ELF-1 (cell line): ENCODE data around the gene N4BP2.

Experiments used
- DNase-seq: peaks from one replicate; pipeline ENCODE4 v3.0.0-alpha.2; 2016; ENCODE audit warnings: low read depth, low spot score

N4BP2 gene

DNA sequence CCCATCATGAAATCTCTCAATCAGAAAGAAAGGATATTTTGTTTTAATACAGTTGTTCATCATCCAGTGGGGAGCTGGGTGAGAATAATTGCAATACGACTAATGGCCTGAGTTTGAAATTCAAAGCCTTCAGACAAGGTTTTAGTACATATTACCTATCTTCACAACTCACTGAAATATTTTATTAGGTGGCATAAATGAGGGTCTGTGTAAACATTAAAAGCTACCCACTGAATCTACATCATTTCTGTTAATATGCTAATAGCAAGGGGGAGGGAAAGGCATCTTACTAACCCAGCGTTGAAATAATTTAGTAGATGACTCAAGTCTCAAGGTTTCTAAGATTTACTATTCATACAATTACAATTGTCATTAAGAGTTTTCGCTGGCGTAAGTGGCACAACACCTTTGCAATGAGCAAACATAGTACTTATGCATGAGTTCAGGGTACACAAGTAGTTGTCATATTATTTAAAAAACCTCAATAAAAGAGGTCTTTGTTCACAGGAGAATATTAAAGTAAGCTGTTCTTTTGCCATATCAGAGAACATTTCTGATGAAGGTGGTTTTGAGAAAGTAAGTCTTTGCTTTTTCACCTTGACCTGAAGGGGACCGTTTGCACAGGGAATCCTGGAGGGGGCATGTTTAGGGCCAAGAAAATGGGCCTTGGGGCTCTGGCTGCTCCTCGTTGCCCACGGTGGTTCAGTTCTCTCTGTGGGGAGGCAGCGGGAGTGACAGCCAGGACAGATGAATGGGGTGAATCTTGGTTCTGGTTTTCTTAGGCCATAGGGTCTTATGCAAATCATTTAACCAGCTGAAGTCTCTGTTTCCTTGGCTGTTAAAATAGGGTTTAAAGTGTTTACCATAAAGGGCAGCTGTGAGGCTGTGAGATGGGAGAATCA is 135.7 kb downstream of the N4BP2 start:
- DNase-seq, result no peak

DNA sequence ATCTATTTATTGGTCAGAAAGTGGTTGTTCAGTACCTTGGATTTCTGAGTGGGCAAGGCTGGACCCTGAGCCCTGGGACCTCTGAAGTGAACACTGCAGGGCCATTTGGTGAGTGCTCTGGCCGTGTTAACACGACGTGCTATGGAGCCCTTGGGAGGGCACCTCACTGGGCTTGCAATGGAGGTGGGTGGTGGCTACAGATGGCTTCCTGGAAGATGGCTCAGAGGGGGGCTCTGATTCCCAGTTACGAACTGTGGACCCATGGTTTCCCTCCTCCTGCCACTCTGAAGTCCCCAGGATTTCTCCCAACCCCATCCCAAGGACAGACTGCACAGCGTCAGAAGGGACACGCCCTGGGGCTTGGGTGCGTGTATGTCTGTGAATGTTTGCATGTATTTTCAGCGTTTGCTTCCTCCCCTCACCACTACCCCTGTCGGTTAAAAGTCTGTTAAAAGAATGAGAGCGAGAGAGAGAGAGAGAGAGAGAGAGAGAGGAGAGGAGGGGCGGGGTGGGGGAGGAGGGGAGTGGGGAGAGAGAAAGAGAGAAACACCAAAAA is 136.4 kb downstream of the N4BP2 start:
- peak; percentile 22 for DNase-seq

DNA sequence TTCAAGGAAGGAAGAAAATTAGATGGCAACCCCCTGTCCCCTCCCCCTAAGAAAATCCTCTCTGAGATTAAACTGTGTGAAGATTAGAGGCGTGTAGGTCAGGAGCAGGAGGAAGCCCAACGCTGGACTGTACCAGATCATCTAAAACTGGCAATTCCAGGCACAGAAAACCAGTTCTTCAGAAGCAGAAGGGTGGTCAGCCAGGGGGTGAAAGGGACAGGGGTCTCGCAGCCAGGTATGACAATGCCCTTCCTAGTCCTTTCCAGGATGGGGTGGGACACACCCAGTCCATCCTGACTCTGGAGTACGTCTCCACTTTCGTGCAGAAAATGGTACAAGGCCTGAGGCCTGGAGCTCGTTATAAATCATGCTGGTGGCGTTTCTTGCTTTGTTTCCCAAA is 136.9 kb downstream of the N4BP2 start:
- no peak for DNase-seq

- no peak for DNase-seq
Observed at GRCh38 chr4:40194602-40195161, 138.0 kb downstream of the N4BP2 start.

GRCh38 chr4:40195182-40196177 is 138.8 kb downstream of the N4BP2 start:
- no peak for DNase-seq

DNA sequence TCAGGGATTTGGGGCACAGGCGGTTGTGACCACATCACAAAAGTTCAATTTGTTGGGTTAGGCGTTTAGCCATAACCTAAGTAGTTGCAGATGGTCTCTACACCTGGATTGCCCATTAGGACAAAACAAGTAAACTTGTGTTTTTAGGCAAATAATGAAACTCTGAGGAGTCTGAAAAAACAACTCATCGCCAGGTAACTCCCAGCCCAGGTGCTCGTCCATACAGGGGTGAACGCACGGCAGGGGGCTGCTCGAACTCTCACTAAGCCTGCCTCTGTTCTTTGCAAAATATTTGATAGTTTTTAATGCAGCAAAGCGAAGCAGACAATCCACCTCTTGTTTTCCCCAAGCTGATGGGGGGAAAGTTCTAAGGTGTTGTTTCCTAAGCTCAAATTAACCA is 139.6 kb downstream of the N4BP2 start:
- no peak for DNase-seq

DNA sequence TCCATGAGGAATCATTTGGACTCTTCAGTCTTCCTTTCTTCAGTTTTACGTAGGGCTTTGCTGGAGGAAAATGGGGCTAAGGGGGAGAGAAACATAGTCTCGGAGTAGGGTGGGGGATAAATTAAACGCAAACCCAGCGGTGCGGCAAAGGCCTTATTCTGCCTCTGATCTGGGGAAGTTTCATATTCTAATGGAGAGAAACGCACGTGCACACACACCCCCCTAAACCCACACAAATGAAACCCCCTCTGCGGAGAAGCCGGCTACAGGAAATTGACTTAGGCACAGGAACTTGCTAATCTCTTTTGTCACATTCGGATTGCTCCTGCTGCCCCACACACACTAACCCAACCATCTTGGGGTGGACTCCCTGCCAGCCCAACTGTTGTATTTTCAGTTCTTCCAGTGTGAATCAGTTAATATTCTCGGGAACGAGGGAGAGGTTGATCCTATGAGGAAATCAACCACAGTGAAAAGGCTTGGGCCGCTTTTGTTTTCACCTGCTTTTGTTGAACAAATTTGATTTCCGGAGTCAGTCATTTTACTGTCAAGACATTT is 140.2 kb downstream of the N4BP2 start, which contains the start of gene RHOH:
Gene RHOH, plus strand, starts transcription at position 308 of the 558 bp plus-strand sequence. CDS start 46,356 bp downstream, outside the sequence.
- DNase-seq, result no peak

GRCh38 chr4:40197879-40198689 is 141.4 kb downstream of the N4BP2 start:
- peak; percentile 75 for DNase-seq

DNA sequence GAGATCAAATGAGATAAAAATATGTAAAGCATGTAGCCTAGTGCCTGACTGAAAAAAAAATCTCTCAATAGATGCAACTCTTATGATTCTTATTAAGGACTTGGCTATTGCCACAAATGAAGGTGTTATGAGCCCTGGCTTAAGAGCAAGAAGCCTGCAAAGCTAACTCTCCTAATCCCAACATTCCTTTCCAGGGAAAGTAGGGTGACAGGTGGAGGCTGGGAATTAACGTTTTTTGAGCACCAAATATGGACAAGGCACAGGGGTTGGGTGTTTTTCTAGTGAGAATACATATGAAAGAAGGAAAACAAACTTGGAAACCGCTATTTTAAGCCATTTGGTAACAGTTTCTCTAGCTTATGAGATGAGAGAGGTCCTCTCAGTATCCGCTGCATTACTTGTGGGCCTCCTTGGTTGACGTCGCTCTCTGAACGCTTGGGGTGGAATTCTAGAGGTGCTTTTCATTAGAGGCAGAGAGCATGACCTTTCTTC is 142.6 kb downstream of the N4BP2 start:
- no peak for DNase-seq

GRCh38 chr4:40199999-40200874 is 143.6 kb downstream of the N4BP2 start:
- DNase-seq, result no peak

GRCh38 chr4:40200875-40201801 is 144.5 kb downstream of the N4BP2 start:
- no peak for DNase-seq

GRCh38 chr4:40201898-40202297 is 145.2 kb downstream of the N4BP2 start:
- no peak for DNase-seq

- no peak for DNase-seq
Observed at GRCh38 chr4:40202474-40202873, 145.8 kb downstream of the N4BP2 start.

GRCh38 chr4:40204507-40205258 is 148.0 kb downstream of the N4BP2 start:
- no peak for DNase-seq

DNA sequence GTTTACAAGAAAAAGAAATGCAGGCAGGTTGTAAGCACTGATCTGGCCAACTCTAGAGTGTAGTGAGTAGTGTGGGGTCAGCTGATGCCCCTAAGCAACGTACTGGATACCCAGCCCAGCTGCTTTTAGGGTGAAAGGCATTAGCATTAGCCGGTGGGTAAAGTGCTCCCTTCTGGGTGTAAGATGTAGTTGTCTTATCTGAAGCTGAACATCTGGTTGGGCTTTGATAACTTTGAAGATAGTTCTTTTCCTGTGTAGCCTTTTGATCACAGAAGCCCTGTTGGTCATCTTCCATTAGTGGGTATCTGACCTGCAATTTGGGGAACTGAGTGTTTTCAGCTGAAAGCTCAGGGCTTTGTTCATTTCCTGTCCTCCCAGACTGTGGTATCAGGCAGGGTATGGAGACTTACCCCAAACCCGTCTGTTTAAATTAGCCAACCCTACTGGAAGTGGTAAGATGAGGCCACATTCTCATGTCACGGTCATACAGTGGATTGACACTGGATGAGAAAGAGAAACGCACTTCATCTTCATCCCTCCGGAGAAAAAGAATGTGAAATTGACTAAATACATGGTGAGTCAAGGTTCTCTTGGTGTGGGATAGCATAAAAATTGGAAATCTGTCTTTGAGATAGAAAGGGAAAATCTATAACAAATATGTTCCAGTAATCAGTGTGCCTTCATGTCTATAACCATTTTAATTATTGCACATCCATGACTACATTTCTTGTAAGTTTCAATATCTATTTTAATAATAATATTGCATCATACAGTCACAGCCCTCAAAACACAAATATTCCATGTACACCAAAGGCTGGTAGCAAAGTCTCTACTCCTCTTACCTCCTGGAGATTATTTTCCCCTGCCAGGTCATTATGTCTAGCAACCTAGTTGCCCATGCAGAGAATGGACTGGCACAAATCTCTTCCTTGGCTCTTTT is 148.9 kb downstream of the N4BP2 start:
- no peak for DNase-seq

GRCh38 chr4:40206426-40206825 is 149.8 kb downstream of the N4BP2 start:
- DNase-seq, result no peak
